ENCODE measurements around the gene POLR1E.

The POLR1E gene

DNA sequence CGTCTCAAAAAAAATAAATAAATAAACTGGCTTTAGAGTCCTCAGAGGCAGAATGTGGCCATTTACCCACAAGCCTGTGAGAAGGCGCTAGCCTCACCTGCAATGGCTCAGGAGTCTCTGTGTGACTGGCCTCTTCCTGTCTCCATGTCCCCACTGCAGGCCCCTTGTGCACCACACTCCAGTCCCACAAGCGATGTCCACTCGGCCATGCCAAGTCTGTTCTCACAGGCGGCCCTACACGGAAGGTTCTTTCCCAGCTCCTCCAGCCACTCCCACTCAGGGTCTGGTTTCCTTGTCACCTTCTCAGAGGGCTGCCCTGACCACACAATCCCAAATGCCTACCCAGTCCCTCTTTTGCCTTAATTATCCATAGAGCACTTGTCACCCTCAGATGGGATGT, 38.2 kb downstream of the POLR1E start:
- no peaks in the 10 kb centered on the region for H3K9me3 ChIP-seq (replicated peaks; ENCODE audit: insufficient read depth, low read length)
- H3K4me2 ChIP-seq (ENCODE audit: low read depth, low read length) = no peak overlapping the region
- no peak for DNase-seq
- no peaks in the 10 kb centered on the region for H3K27me3 ChIP-seq (replicated peaks; ENCODE audit: insufficient read depth, low read length)
- H3K9me2 ChIP-seq (replicated peaks; ENCODE audit: insufficient read depth, low read length) = no peaks in the 10 kb centered on the region
- peaks cover 6% of the 10 kb centered on the region for H3F3A ChIP-seq (ENCODE audit: insufficient read depth, low read length)
- H3K4me3 ChIP-seq (ENCODE audit: low read length) = no peak overlapping the region
- no peak overlapping the region for H2AFZ ChIP-seq (ENCODE audit: low read length)
- no peaks in the 10 kb centered on the region for H4K20me1 ChIP-seq (ENCODE audit: insufficient read depth, low read length)
- H3K27ac ChIP-seq (ENCODE audit: low read length) = no peak overlapping the region
- H3K36me3 ChIP-seq (replicated peaks; ENCODE audit: insufficient read depth, low read length) = no peaks in the 10 kb centered on the region; the same call in none of the 2 replicates
- H3K4me1 ChIP-seq (ENCODE audit: low read length) = peaks cover 15% of the 10 kb centered on the region
- H3K79me2 ChIP-seq (ENCODE audit: low read length) = no peaks in the 10 kb centered on the region
- H3K9ac ChIP-seq (ENCODE audit: low read length) = no peak overlapping the region
- TF ChIP-seq, protein P1, sequence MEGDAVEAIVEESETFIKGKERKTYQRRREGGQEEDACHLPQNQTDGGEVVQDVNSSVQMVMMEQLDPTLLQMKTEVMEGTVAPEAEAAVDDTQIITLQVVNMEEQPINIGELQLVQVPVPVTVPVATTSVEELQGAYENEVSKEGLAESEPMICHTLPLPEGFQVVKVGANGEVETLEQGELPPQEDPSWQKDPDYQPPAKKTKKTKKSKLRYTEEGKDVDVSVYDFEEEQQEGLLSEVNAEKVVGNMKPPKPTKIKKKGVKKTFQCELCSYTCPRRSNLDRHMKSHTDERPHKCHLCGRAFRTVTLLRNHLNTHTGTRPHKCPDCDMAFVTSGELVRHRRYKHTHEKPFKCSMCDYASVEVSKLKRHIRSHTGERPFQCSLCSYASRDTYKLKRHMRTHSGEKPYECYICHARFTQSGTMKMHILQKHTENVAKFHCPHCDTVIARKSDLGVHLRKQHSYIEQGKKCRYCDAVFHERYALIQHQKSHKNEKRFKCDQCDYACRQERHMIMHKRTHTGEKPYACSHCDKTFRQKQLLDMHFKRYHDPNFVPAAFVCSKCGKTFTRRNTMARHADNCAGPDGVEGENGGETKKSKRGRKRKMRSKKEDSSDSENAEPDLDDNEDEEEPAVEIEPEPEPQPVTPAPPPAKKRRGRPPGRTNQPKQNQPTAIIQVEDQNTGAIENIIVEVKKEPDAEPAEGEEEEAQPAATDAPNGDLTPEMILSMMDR (IDR thresholded peaks at IDR 0.05; ENCODE audit: low read length) = no peak
- no peak for TF ChIP-seq EZH2phosphoT487 (IDR thresholded peaks at IDR 0.05; ENCODE audit: low read length)
- no peak for TF ChIP-seq EZH2 (optimal IDR thresholded peaks at IDR 0.05; ENCODE audit: low read depth, low read length)

GRCh38 chr9:37528652-37529471, 43.1 kb downstream of the POLR1E start:
- Histone ChIP-seq H3K9ac (ENCODE audit: low read length) (peak overlapping the region; percentile 87), H3K27me3 (replicated peaks; ENCODE audit: insufficient read depth, low read length) (no peaks in the 10 kb centered on the region), H2AFZ (ENCODE audit: low read length) (peak overlapping the region; percentile 11; the same call in 1 of the 2 replicates), H3K27ac (ENCODE audit: low read length) (peak overlapping the region; percentile 94), H3K4me1 (ENCODE audit: low read length) (peaks cover 36% of the 10 kb centered on the region), H3K4me2 (ENCODE audit: low read depth, low read length) (peak overlapping the region; percentile 71), H3K4me3 (ENCODE audit: low read length) (peak overlapping the region; percentile 60), H3K9me3 (replicated peaks; ENCODE audit: insufficient read depth, low read length) (no peaks in the 10 kb centered on the region), H3K9me2 (replicated peaks; ENCODE audit: insufficient read depth, low read length) (no peaks in the 10 kb centered on the region), H3F3A (ENCODE audit: insufficient read depth, low read length) (peaks cover 44% of the 10 kb centered on the region), H4K20me1 (ENCODE audit: insufficient read depth, low read length) (no peaks in the 10 kb centered on the region), H3K36me3 (replicated peaks; ENCODE audit: insufficient read depth, low read length) (no peaks in the 10 kb centered on the region; the same call in 1 of the 2 replicates), H3K79me2 (ENCODE audit: low read length) (peaks cover 4% of the 10 kb centered on the region; the same call in 1 of the 2 replicates)
- DNase-seq = peak; percentile 96
- TF ChIP-seq EZH2 (optimal IDR thresholded peaks at IDR 0.05; ENCODE audit: low read depth, low read length) = no peak
- TF ChIP-seq, protein P1 (IDR thresholded peaks at IDR 0.05; ENCODE audit: low read length) = 0 out of 2 replicates have a peak, but pooled peaks have one; percentile 6

- Histone ChIP-seq H3K4me1 (ENCODE audit: low read length) (peaks cover 36% of the 10 kb centered on the region), H3K9me2 (replicated peaks; ENCODE audit: insufficient read depth, low read length) (no peaks in the 10 kb centered on the region), H2AFZ (ENCODE audit: low read length) (peak overlapping the region; percentile 50), H3K79me2 (ENCODE audit: low read length) (peaks cover 4% of the 10 kb centered on the region; the same call in 1 of the 2 replicates), H3F3A (ENCODE audit: insufficient read depth, low read length) (peaks cover 44% of the 10 kb centered on the region), H3K4me3 (ENCODE audit: low read length) (peak overlapping the region; percentile 56), H3K27me3 (replicated peaks; ENCODE audit: insufficient read depth, low read length) (no peaks in the 10 kb centered on the region), H4K20me1 (ENCODE audit: insufficient read depth, low read length) (no peaks in the 10 kb centered on the region), H3K9ac (ENCODE audit: low read length) (peak overlapping the region; percentile 91), H3K9me3 (replicated peaks; ENCODE audit: insufficient read depth, low read length) (no peaks in the 10 kb centered on the region), H3K4me2 (ENCODE audit: low read depth, low read length) (peak overlapping the region; percentile 86), H3K27ac (ENCODE audit: low read length) (peak overlapping the region; percentile 94), H3K36me3 (replicated peaks; ENCODE audit: insufficient read depth, low read length) (no peaks in the 10 kb centered on the region)
- TF ChIP-seq EZH2 (optimal IDR thresholded peaks at IDR 0.05; ENCODE audit: low read depth, low read length) (no peak), EZH2phosphoT487 (IDR thresholded peaks at IDR 0.05; ENCODE audit: low read length) (no peak)
- TF ChIP-seq, protein P1 (IDR thresholded peaks at IDR 0.05; ENCODE audit: low read length) = no peak
- DNase-seq = peak; percentile 84
Measured at GRCh38 chr9:37531699-37532098, 46.0 kb downstream of the POLR1E start.

Measured in MM.1S (cell line).